Tibial artery (tissue), 4 donors: ENCODE data around the gene GADD45A.
"Not testable (repeated sequence)": the region's sequence is repeated elsewhere in the genome, so short reads cannot be mapped to it uniquely, and the experiment has no call there.

ENCODE experiments used
- DNase-seq, 2 donors: peaks; one replicate each; pipeline ENCODE4 v3.0.0-alpha.2; 2019
- H3K27ac ChIP-seq, 2 donors: fragments of 200-600 bp; sonication (generic) in 1 of 2; 1 replicate in 1 of 2; 2 replicates in 1 of 2; pipeline ENCODE4 v1.5.1; 2018 to 2019; ENCODE audit warnings: mild to moderate bottlenecking in 1 of 2
- H3K27me3 ChIP-seq, 2 donors: fragments of 200-600 bp; sonication (generic) in 1 of 2; one replicate each; pipeline versions ENCODE4 v1.5.1 to v1.6.0; 2016 to 2019
- H3K36me3 ChIP-seq, 3 donors: fragments of 200-600 bp; sonication (generic) in 2 of 3; one replicate each; pipeline ENCODE4 v1.5.1; 2016 to 2019; ENCODE audit warnings: mild to moderate bottlenecking in 2 of 3
- H3K4me1 ChIP-seq, 4 donors: fragments of 200-600 bp; sonication (generic) in 2 of 4; 1 replicate in 3 of 4; 2 replicates in 1 of 4; pipeline ENCODE4 v1.5.1; 2016 to 2019
- H3K4me3 ChIP-seq, 2 donors: fragments of 200-600 bp; sonication (generic) in 1 of 2; 1 replicate in 1 of 2; 2 replicates in 1 of 2; pipeline ENCODE4 v1.5.1; 2018 to 2019; ENCODE audit warnings: mild to moderate bottlenecking in 2 of 2
- H3K9me3 ChIP-seq, 3 donors: fragments of 200-600 bp; sonication (generic) in 1 of 3; one replicate each; pipeline ENCODE4 v1.5.1; 2016 to 2019
- CTCF ChIP-seq, 2 experiments: fragments of 200-600 bp in 1 of 2; fragments of 450-650 bp in 1 of 2; IDR thresholded peaks; one replicate each; pipeline ENCODE4 v1.5.1; 2017 to 2019; ENCODE audit warnings: antibody characterized with exemption in 2 of 2, mild to moderate bottlenecking in 1 of 2, moderate library complexity in 1 of 2
- intact Hi-C: fragments of 100-400 bp; cut with DNase I; formaldehyde crosslinking; loops from one replicate; pipeline ENCODE4 v1.15.0; 2023; ENCODE audit warnings: low total_unique reads

The GADD45A gene

GRCh38 chr1:67650061-67650460 is 34.9 kb upstream of the GADD45A start:
- no peaks in the 10 kb centered on the region for H3K9me3 ChIP-seq
- DNase-seq: no peak
- intact Hi-C loops: no loop called here

GRCh38 chr1:67651031-67651430 is 34.0 kb upstream of the GADD45A start:
- Histone ChIP-seq H3K4me3 (no peak overlapping the region), H3K27ac (no peak overlapping the region), H3K9me3 (no peaks in the 10 kb centered on the region), H3K4me1 (peaks cover 0 to 22% (median 19%) of the 10 kb centered on the region in 4 donors), H3K36me3 (no peaks in the 10 kb centered on the region), H3K27me3 (no peaks in the 10 kb centered on the region)
- no peak for TF ChIP-seq CTCF (IDR thresholded peaks at IDR 0.05)
- intact Hi-C loops: no loop called here
- no peak for DNase-seq

More at GRCh38 chr1:67650061-67650460, 34.9 kb upstream of the GADD45A start:
- no peak for TF ChIP-seq CTCF (IDR thresholded peaks at IDR 0.05)
- Histone ChIP-seq H3K36me3 (no peaks in the 10 kb centered on the region), H3K27ac (no peak overlapping the region), H3K27me3 (no peaks in the 10 kb centered on the region), H3K4me1 (peaks cover 0 to 32% (median 26%) of the 10 kb centered on the region in 4 donors), H3K4me3 (no peak overlapping the region)

GRCh38 chr1:67652800-67653199 is 32.2 kb upstream of the GADD45A start:
- intact Hi-C loops: no loop called here

DNA sequence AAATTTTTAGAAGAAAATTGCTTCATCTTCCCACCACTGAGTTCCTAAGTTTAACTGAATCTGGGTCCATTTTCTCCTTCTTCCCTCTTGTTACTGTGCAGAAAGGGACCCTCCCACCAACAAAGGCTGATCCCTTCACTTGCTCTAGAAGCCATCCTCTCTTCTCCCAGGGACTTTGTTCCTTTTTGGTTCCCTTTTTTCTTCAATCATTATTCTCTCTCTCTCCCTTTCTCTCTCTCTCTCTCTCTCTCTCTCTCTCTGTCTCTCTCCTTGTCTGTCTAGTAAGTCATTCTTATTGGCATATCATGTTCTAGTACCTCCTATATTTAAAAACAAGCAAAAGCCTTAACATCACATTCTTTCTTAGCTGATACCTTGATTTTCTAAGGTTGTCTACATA is 31.7 kb upstream of the GADD45A start:
- Histone ChIP-seq H3K27me3 (no peaks in the 10 kb centered on the region), H3K27ac (no peak overlapping the region), H3K4me1 (peaks cover 0 to under 1% (median 0%) of the 10 kb centered on the region in 4 donors), H3K9me3 (no peaks in the 10 kb centered on the region), H3K36me3 (no peaks in the 10 kb centered on the region), H3K4me3 (no peak overlapping the region)
- no peak for DNase-seq
- intact Hi-C loops: no loop called here
- TF ChIP-seq CTCF (IDR thresholded peaks at IDR 0.05): no peak

More at GRCh38 chr1:67652800-67653199, 32.2 kb upstream of the GADD45A start:
- Histone ChIP-seq H3K9me3 (no peaks in the 10 kb centered on the region), H3K36me3 (no peaks in the 10 kb centered on the region), H3K4me1 (peaks cover 0 to 5% (median 2%) of the 10 kb centered on the region in 4 donors), H3K4me3 (no peak overlapping the region), H3K27me3 (no peaks in the 10 kb centered on the region), H3K27ac (no peak overlapping the region)
- DNase-seq: no peak
- TF ChIP-seq CTCF (IDR thresholded peaks at IDR 0.05): no peak

- H3K4me1 ChIP-seq: peaks cover 0 to 7% (median 0%) of the 10 kb centered on the region in 4 donors
- H3K27ac ChIP-seq: no peak overlapping the region
- H3K27me3 ChIP-seq: no peaks in the 10 kb centered on the region
- intact Hi-C loops: no loop called here
- no peak overlapping the region for H3K4me3 ChIP-seq
- no peak for TF ChIP-seq CTCF (IDR thresholded peaks at IDR 0.05)
- no peak for DNase-seq
- H3K9me3 ChIP-seq: no peaks in the 10 kb centered on the region
- H3K36me3 ChIP-seq: no peaks in the 10 kb centered on the region
Measured at GRCh38 chr1:67655581-67655980, 29.4 kb upstream of the GADD45A start.

- DNase-seq, intact Hi-C loops, H3K4me3 ChIP-seq, H3K27me3 ChIP-seq, H3K27ac ChIP-seq, H3K4me1 ChIP-seq, H3K36me3 ChIP-seq, H3K9me3 ChIP-seq: not testable (repeated sequence)
Measured at GRCh38 chr1:67657152-67657551, 27.8 kb upstream of the GADD45A start.
